A673 (cell line): ENCODE results near the gene RNF157.

Experiments used
- EZH2 ChIP-seq: fragments of 200-600 bp; sonication (generic); IDR thresholded peaks from 2 replicates; pipeline ENCODE4 v1.6.1; 2017; ENCODE audit warnings: borderline replicate concordance, low read depth, mild to moderate bottlenecking, mixed read lengths, antibody characterized with exemption, low read length; ENCODE audit not compliant: poor library complexity, severe bottlenecking
- TF ChIP-seq, protein P1 (sequence below): fragments of 300-800, 200-600 bp; sonication (generic); conservative IDR thresholded peaks from 2 replicates; pipeline ENCODE4 v1.5.1; 2017; ENCODE audit warnings: low read depth, mild to moderate bottlenecking, antibody characterized with exemption, low read length, moderate library complexity, mixed read lengths

DNA sequence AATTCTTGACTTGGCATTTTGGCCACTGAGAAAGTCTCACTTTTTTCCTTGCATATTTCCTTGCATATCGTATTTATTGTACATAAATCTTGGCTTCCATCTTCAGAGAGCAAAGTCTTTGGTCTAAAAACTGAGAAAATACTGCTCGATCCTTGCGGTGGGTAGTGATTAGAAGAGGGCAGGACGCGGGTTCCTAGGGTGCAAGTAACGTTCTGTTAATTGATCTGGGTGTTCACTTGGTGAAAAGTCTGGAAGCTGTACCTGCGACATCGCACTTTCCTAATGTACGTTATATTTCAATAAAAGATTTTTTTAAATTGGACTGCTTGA lies 24.1 kb upstream of the RNF157 start:
- TF ChIP-seq, protein P1, sequence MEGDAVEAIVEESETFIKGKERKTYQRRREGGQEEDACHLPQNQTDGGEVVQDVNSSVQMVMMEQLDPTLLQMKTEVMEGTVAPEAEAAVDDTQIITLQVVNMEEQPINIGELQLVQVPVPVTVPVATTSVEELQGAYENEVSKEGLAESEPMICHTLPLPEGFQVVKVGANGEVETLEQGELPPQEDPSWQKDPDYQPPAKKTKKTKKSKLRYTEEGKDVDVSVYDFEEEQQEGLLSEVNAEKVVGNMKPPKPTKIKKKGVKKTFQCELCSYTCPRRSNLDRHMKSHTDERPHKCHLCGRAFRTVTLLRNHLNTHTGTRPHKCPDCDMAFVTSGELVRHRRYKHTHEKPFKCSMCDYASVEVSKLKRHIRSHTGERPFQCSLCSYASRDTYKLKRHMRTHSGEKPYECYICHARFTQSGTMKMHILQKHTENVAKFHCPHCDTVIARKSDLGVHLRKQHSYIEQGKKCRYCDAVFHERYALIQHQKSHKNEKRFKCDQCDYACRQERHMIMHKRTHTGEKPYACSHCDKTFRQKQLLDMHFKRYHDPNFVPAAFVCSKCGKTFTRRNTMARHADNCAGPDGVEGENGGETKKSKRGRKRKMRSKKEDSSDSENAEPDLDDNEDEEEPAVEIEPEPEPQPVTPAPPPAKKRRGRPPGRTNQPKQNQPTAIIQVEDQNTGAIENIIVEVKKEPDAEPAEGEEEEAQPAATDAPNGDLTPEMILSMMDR = no peak
- no peak for TF ChIP-seq EZH2
